ENCODE results near the gene ARHGEF38.

GRCh38 chr4:105710678-105711077, 158.3 kb downstream of the ARHGEF38 start:
- TF ChIP-seq CTCF (conservative IDR thresholded peaks at IDR 0.05) (no peak), EZH2 (IDR thresholded peaks at IDR 0.05; ENCODE audit: low read depth) (no peak)
